8988T (cell line): ENCODE measurements around the gene CELSR1.

Experiments used
- DNase-seq: peaks from one replicate; pipeline ENCODE4 v3.0.0; 2011

The CELSR1 gene

GRCh38 chr22:46373921-46374662 is 163.3 kb downstream of the CELSR1 start:
- DNase-seq = no peak

- no peak for DNase-seq
Observed at GRCh38 chr22:46373159-46373558, 164.3 kb downstream of the CELSR1 start.

GRCh38 chr22:46372686-46373085 is 164.7 kb downstream of the CELSR1 start:
- DNase-seq = no peak

- no peak for DNase-seq
Observed at GRCh38 chr22:46371623-46372226, 165.7 kb downstream of the CELSR1 start.

- DNase-seq = no peak
Observed at GRCh38 chr22:46370584-46371291, 166.7 kb downstream of the CELSR1 start.

- no peak for DNase-seq
Observed at GRCh38 chr22:46369716-46370583, 167.5 kb downstream of the CELSR1 start.

- DNase-seq = no peak
Observed at GRCh38 chr22:46368871-46369715, 168.3 kb downstream of the CELSR1 start.

- DNase-seq = no peak
Observed at GRCh38 chr22:46368422-46368821, 169.0 kb downstream of the CELSR1 start.

- DNase-seq = peak; percentile 81
Observed at GRCh38 chr22:46367707-46368191, 169.7 kb downstream of the CELSR1 start.

GRCh38 chr22:46366801-46367706 is 170.4 kb downstream of the CELSR1 start:
- no peak for DNase-seq

- DNase-seq = no peak
Observed at GRCh38 chr22:46366327-46366731, 171.1 kb downstream of the CELSR1 start.

GRCh38 chr22:46365166-46365624 is 172.2 kb downstream of the CELSR1 start:
- no peak for DNase-seq

GRCh38 chr22:46364341-46365165 is 172.9 kb downstream of the CELSR1 start:
- DNase-seq = no peak

GRCh38 chr22:46363611-46364321 is 173.7 kb downstream of the CELSR1 start:
- no peak for DNase-seq

- no peak for DNase-seq
Observed at GRCh38 chr22:46362934-46363515, 174.4 kb downstream of the CELSR1 start.

- DNase-seq = no peak
Observed at GRCh38 chr22:46362203-46362933, 175.1 kb downstream of the CELSR1 start.

GRCh38 chr22:46361826-46362202 is 175.6 kb downstream of the CELSR1 start:
- no peak for DNase-seq

- DNase-seq = no peak
Observed at GRCh38 chr22:46360891-46361290, 176.5 kb downstream of the CELSR1 start.
